Smooth muscle cell (in vitro differentiated cells): ENCODE measurements around the gene MAGI1. TPM values are rescaled to one million over a fixed set of nuclear protein-coding genes. Genes with fewer than 3 reads are reported as not detected.

ENCODE experiments used
- DNase-seq: peaks from one replicate; lab custom pipeline; 2025; ENCODE audit not compliant: unreplicated experiment; lab: John Stamatoyannopoulos, UW
- H2AFZ ChIP-seq: fragments of 200-600 bp; sonication (generic); 2 replicates; pipeline ENCODE4 v1.6.0; 2016; ENCODE audit warnings: antibody characterized with exemption, low read depth, mild to moderate bottlenecking
- H3F3A ChIP-seq: fragments of 200-600 bp; sonication (generic); 2 replicates; pipeline ENCODE4 v1.6.0; 2017; ENCODE audit warnings: antibody characterized with exemption, low read depth
- H3K27ac ChIP-seq: fragments of 200-600 bp; sonication (generic); 2 replicates; pipeline ENCODE4 v1.5.1; 2016; ENCODE audit warnings: low read depth, mild to moderate bottlenecking
- H3K27me3 ChIP-seq: fragments of 200-600 bp; sonication (generic); 2 replicates; pipeline ENCODE4 v1.6.1; 2016; ENCODE audit warnings: low read depth, mild to moderate bottlenecking
- H3K36me3 ChIP-seq: fragments of 200-600 bp; sonication (generic); 2 replicates; pipeline ENCODE4 v1.5.1; 2016; ENCODE audit warnings: low read depth
- H3K4me1 ChIP-seq: fragments of 200-600 bp; sonication (generic); 2 replicates; pipeline ENCODE4 v1.5.1; 2016; ENCODE audit warnings: low read depth
- H3K4me2 ChIP-seq: fragments of 200-600 bp; sonication (generic); 2 replicates; pipeline ENCODE4 v1.6.0; 2016; ENCODE audit warnings: mild to moderate bottlenecking
- H3K4me3 ChIP-seq: fragments of 200-600 bp; sonication (generic); 2 replicates; pipeline ENCODE4 v1.5.1; 2016; ENCODE audit warnings: mild to moderate bottlenecking
- H3K79me2 ChIP-seq: fragments of 200-600 bp; sonication (generic); 2 replicates; pipeline ENCODE4 v1.6.0; 2016; ENCODE audit warnings: low read depth, mild to moderate bottlenecking
- H3K9ac ChIP-seq: fragments of 200-600 bp; sonication (generic); 2 replicates; pipeline ENCODE4 v1.6.0; 2016; ENCODE audit warnings: low read depth
- H3K9me3 ChIP-seq: fragments of 200-600 bp; sonication (generic); replicated peaks from 2 replicates; pipeline ENCODE4 v1.5.1; 2016; ENCODE audit warnings: low read depth
- H4K20me1 ChIP-seq: fragments of 200-600 bp; sonication (generic); 2 replicates; pipeline ENCODE4 v1.6.0; 2016; ENCODE audit warnings: low read depth
- CTCF ChIP-seq: fragments of 200-600 bp; sonication (generic); IDR thresholded peaks from 2 replicates; pipeline ENCODE4 v1.5.1; 2017; ENCODE audit warnings: borderline replicate concordance, mild to moderate bottlenecking, antibody characterized with exemption; ENCODE audit not compliant: insufficient read depth, poor library complexity, severe bottlenecking
- WGBS: methylation state at CpG from one replicate; pipeline ENCODE4 v1.1.7; 2016; ENCODE audit warnings: low lambda C conversion rate; 5-methylcytosine and 5-hydroxymethylcytosine counted together
- polyA plus RNA-seq: library from polyadenylated mRNA; unstranded; fragments of >200 nt; fragmentation: Nextera tagmentation; extraction: Ambion mirVana; gene quantifications from 2 replicates; pipeline ENCODE4 v1.2.1, GENCODE V29; 2016
- total RNA-seq: library from RNA; depleted of rRNA; stranded (reverse); fragments of >200 nt; gene quantifications from 2 replicates; pipeline ENCODE4 v1.2.3, GENCODE V29; 2014

The MAGI1 gene
- total and polyA plus RNA-seq, 2 experiments from 2014 or later, result 9.9 to 23.3 TPM

DNA sequence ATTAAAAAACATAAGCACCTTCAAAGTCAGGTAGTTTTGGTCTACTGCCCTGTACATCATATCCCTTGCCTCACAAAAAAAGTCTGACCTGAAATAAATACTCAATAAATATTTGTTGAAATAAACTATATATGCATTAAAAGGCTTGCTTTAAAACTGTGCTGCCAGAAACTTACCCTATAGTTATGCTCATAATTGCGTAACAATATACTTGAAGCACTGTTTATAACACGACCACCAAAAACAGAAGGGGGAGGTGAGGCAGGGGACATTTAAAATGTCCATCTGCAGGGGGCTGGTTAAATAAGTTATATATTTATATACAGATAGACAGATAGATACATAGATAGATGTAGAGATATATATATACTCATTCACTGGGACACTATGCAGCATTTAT is 549.5 kb downstream of the MAGI1 start:
- H3K36me3 ChIP-seq, result no peaks in the 10 kb centered on the region
- H3K27me3 ChIP-seq, result no peaks in the 10 kb centered on the region
- H3K9me3 ChIP-seq, result no peaks in the 10 kb centered on the region
- no peak for DNase-seq
- H2AFZ ChIP-seq, result no peak overlapping the region
- H3K4me1 ChIP-seq, result no peaks in the 10 kb centered on the region
- H4K20me1 ChIP-seq, result peaks cover 38% of the 10 kb centered on the region
- no peaks in the 10 kb centered on the region for H3F3A ChIP-seq
- H3K79me2 ChIP-seq, result no peaks in the 10 kb centered on the region
- 89% methylated on average over 2 of the region's 2 CpGs for WGBS
- TF ChIP-seq CTCF, result no peak
- H3K4me2 ChIP-seq, result no peak overlapping the region
- H3K4me3 ChIP-seq, result no peak overlapping the region
- H3K9ac ChIP-seq, result no peak overlapping the region
- no peak overlapping the region for H3K27ac ChIP-seq

GRCh38 chr3:65485826-65486469 is 552.8 kb downstream of the MAGI1 start:
- no peak overlapping the region for H3K4me2 ChIP-seq
- DNase-seq, result no peak

GRCh38 chr3:65484964-65485363 is 553.8 kb downstream of the MAGI1 start:
- no peaks in the 10 kb centered on the region for H3K36me3 ChIP-seq
- no peak overlapping the region for H3K4me3 ChIP-seq
- H3K27me3 ChIP-seq, result no peaks in the 10 kb centered on the region
- 51% methylated on average over 3 of the region's 3 CpGs for WGBS
- no peak overlapping the region for H2AFZ ChIP-seq
- no peak overlapping the region for H3K27ac ChIP-seq
- H3F3A ChIP-seq, result no peaks in the 10 kb centered on the region
- H3K9me3 ChIP-seq, result no peaks in the 10 kb centered on the region
- H3K9ac ChIP-seq, result no peak overlapping the region
- no peak for DNase-seq
- no peaks in the 10 kb centered on the region for H3K79me2 ChIP-seq
- no peak overlapping the region for H3K4me2 ChIP-seq
- H4K20me1 ChIP-seq, result peaks cover 63% of the 10 kb centered on the region
- H3K4me1 ChIP-seq, result peaks cover 8% of the 10 kb centered on the region
- TF ChIP-seq CTCF, result no peak

More at GRCh38 chr3:65485826-65486469, 552.8 kb downstream of the MAGI1 start:
- Histone ChIP-seq H3K4me3 (no peak overlapping the region), H3K27ac (no peak overlapping the region), H3K4me1 (peaks cover 8% of the 10 kb centered on the region), H2AFZ (no peak overlapping the region), H3K79me2 (no peaks in the 10 kb centered on the region), H3K9ac (no peak overlapping the region), H3K9me3 (no peaks in the 10 kb centered on the region), H3K36me3 (no peaks in the 10 kb centered on the region), H4K20me1 (peaks cover 67% of the 10 kb centered on the region), H3K27me3 (no peaks in the 10 kb centered on the region), H3F3A (no peaks in the 10 kb centered on the region)
- 80% methylated on average over 3 of the region's 3 CpGs for WGBS
- TF ChIP-seq CTCF, result no peak

DNA sequence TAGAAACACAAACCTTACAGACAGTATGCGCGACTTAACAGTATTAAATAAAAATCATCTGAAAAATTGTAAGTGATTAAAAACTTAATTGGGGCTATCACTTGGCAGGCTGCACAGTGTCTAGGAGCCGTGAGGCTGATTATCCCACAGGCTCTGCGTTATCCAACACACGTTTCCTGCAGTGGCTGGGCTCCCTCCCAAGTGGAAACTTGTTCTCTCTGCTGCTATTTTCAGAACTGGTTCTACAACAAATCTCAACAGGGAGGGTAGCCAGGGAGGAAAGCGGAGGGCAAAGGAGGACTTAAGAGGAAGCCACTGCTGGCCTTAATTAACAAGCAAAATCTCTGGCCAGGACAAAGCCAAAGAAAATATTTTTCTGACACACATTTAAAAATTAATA is 555.2 kb downstream of the MAGI1 start:
- DNase-seq, result no peak
- 43% methylated on average over 6 of the region's 6 CpGs for WGBS
- H3K4me2 ChIP-seq, result peak overlapping the region; percentile 45
- H3K79me2 ChIP-seq, result no peaks in the 10 kb centered on the region
- H3K4me3 ChIP-seq, result no peak overlapping the region
- H3K9me3 ChIP-seq, result no peaks in the 10 kb centered on the region
- no peak overlapping the region for H3K9ac ChIP-seq
- no peaks in the 10 kb centered on the region for H3K36me3 ChIP-seq
- H3K4me1 ChIP-seq, result peaks cover 20% of the 10 kb centered on the region
- no peak for TF ChIP-seq CTCF
- H3K27ac ChIP-seq, result no peak overlapping the region
- H3K27me3 ChIP-seq, result no peaks in the 10 kb centered on the region
- H2AFZ ChIP-seq, result no peak overlapping the region
- no peaks in the 10 kb centered on the region for H3F3A ChIP-seq
- H4K20me1 ChIP-seq, result peaks cover 73% of the 10 kb centered on the region
